AG10803 (cell line): ENCODE results near the gene GRID1.

Experiments used
- DNase-seq: peaks from one replicate; pipeline ENCODE4 v3.0.0; 2010; ENCODE audit warnings: low read depth
- H3K4me3 ChIP-seq: 2 replicates; pipeline ENCODE4 v1.5.1; 2011; ENCODE audit warnings: mild to moderate bottlenecking, low read length, control low read depth
- TF ChIP-seq, protein P1 (sequence below): conservative IDR thresholded peaks from 2 replicates; pipeline ENCODE4 v1.5.1; 2011; ENCODE audit warnings: mild to moderate bottlenecking, low read length, control low read depth, inconsistent platforms

Gene GRID1

DNA sequence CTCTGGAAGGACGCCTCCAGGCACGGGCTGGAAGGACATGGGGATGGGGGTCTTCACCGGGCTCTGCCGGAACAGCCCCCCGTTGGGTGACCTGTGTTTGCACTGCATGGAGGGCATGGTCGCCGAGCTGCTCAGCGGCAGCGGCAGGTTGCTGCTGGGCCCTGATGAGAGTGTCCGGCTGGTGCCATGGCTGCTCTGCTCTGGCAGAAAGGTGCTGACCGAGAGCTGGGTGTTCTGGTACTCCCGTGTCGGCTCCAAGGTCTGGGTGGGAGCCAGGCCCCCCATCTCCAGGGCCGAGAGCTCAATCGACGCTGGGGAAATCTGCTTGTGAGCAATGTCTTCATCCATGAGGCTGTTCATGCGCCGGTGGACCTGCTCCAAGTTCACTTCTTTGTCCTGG, 764.3 kb downstream of the GRID1 start:
- no peak overlapping the region for H3K4me3 ChIP-seq
- DNase-seq: no peak
- TF ChIP-seq, protein P1, sequence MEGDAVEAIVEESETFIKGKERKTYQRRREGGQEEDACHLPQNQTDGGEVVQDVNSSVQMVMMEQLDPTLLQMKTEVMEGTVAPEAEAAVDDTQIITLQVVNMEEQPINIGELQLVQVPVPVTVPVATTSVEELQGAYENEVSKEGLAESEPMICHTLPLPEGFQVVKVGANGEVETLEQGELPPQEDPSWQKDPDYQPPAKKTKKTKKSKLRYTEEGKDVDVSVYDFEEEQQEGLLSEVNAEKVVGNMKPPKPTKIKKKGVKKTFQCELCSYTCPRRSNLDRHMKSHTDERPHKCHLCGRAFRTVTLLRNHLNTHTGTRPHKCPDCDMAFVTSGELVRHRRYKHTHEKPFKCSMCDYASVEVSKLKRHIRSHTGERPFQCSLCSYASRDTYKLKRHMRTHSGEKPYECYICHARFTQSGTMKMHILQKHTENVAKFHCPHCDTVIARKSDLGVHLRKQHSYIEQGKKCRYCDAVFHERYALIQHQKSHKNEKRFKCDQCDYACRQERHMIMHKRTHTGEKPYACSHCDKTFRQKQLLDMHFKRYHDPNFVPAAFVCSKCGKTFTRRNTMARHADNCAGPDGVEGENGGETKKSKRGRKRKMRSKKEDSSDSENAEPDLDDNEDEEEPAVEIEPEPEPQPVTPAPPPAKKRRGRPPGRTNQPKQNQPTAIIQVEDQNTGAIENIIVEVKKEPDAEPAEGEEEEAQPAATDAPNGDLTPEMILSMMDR: no peak

DNA sequence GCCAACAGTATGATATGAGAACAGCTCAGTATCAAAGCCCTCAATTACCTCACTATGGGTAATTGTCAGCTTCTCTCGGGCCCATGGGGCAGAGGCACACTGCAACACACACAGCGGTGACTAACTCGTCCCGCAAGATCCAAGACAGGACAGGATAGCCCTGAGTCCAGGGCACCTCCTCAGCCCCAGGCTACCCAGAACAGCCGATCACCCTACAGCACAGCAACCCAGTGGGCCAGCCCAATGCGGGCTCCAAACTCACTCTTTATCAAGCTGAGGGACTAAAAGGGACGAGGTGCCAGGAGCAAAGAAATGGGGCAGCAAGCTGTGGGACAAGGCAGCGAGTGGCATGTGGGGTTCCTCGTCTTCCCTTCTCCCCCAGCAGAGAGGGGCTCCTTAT, 765.1 kb downstream of the GRID1 start:
- no peak overlapping the region for H3K4me3 ChIP-seq
- TF ChIP-seq, protein P1: no peak
- no peak for DNase-seq

GRCh38 chr10:85600744-85601081, 765.9 kb downstream of the GRID1 start:
- TF ChIP-seq, protein P1: no peak

DNA sequence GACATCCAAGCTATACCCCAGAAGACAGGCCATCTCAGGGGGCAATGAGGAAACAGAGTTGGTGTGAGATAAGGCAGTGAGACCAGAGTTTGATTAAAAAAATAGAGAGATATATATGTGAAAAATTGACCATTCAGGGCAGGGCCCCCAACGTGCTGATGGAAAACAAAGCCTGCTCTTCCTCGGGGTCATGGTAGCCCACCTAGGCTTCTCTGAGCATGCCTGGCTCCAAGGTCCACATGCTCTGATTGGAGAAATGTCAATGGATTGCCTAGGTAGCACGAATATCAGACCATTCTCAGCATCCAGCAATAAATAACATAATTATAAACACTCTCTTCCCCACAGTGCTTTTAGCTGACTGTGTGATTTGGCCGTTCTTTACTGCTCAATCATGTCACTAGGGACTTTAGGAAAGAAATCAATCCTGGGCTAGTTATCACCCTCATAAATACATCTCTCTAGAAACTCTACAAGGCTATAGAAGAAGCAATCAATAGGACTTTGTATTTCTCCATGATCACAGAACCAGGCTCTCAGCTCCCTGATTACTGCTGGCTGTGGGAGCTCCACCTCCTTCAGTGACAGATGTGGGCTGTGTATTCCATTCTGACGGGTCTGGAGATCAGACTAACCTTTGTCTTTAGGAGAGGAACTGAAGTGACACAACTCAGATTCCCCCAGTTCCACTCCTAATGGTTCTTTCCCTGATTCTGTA, 766.4 kb downstream of the GRID1 start:
- no peak for DNase-seq
- H3K4me3 ChIP-seq: no peak overlapping the region
- TF ChIP-seq, protein P1: no peak

More at GRCh38 chr10:85600744-85601081, 765.9 kb downstream of the GRID1 start:
- DNase-seq: no peak
- no peak overlapping the region for H3K4me3 ChIP-seq

DNA sequence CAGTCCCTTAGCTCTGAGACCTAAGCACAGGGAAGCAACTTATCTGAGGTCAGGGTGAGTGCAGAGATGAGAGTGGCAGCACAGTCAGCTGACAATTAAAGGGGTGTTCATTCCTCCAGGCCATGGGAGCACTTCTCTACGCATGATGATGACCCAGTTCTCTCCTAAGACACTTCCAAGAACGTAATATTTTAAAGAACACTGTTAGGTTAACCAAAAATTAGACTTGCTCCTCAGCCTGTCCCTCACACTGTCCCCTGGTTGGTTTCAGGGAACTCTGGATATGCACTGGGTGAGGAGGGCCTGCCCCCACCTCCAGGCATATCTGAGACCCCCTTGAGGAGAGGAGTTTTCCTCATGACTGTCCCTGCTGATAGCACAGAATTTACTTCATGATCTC, 767.5 kb downstream of the GRID1 start:
- TF ChIP-seq, protein P1: no peak
- DNase-seq: no peak
- no peak overlapping the region for H3K4me3 ChIP-seq

GRCh38 chr10:85598646-85599045, 767.9 kb downstream of the GRID1 start:
- DNase-seq: no peak
- TF ChIP-seq, protein P1: no peak
- no peak overlapping the region for H3K4me3 ChIP-seq

DNA sequence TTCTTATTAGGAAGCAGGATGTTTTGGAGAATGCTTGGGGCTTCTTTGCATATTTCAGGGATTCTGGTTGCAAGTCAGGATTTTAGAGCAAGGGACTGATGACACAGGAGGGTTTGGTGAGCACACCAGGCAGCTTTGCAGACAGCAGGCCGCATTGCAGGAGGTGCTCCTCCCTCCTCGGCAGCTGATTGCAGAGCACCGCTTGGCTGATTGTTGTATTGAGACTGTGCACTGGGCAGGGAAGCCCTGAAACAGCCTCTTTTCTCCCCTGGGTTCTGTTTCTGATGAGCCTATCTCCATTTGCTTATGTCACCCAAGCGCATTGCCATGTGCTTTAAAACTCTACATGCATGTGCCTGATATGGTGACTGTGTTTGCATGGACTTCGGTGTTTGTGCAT, 769.6 kb downstream of the GRID1 start:
- no peak for DNase-seq
- no peak overlapping the region for H3K4me3 ChIP-seq
- TF ChIP-seq, protein P1: no peak
